ENCODE measurements around the gene CLEC4E. TPM values are rescaled to one million over a fixed set of nuclear protein-coding genes. Genes with fewer than 3 reads are reported as not detected.
A peak's percentile ranks its signal among the peaks of the same experiment; 100 is the strongest.

CLEC4E gene
- total RNA-seq, 1 donor = not detected

DNA sequence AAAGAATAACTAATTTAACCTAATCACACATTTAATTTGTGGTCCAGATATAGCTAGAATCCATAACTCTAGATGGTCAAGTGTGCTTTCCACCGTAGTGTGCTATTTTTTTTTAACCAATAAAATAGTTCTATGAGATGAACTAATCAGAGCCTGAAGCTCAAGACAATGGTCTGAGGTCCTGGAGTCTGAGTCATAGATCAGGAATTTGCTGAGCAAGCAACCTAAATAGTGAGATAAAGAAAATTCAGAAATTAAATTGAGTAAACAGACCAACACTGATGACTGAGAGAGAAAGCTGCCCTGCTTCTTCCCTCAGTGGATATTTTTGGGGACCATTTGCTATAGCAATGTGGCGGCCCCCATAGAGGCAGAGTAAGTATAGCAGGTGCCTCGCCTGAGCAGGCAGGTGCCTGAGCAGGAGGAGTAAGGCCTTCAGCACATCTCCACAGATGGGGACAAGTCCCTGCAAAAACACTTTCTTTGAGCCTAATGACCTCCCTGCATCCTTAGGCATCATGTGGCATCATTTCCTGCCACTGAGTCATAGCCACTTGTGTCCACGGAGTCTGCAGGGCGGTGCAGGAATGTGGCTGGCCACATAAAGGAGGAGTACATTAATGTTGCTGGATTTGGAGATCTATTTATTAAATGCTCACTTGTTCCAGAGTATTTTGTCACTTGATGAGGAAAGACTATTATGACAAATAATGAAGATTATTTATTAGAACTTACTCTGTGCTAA, 13.9 kb upstream of the CLEC4E start:
- TF ChIP-seq, protein P1, sequence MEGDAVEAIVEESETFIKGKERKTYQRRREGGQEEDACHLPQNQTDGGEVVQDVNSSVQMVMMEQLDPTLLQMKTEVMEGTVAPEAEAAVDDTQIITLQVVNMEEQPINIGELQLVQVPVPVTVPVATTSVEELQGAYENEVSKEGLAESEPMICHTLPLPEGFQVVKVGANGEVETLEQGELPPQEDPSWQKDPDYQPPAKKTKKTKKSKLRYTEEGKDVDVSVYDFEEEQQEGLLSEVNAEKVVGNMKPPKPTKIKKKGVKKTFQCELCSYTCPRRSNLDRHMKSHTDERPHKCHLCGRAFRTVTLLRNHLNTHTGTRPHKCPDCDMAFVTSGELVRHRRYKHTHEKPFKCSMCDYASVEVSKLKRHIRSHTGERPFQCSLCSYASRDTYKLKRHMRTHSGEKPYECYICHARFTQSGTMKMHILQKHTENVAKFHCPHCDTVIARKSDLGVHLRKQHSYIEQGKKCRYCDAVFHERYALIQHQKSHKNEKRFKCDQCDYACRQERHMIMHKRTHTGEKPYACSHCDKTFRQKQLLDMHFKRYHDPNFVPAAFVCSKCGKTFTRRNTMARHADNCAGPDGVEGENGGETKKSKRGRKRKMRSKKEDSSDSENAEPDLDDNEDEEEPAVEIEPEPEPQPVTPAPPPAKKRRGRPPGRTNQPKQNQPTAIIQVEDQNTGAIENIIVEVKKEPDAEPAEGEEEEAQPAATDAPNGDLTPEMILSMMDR (IDR thresholded peaks at IDR 0.05; ENCODE audit: insufficient read depth, low read length) = no peak
- DNase-seq (ENCODE audit: low read depth) = peak; percentile 74
- no peak overlapping the region for H3K4me3 ChIP-seq (ENCODE audit: low read depth, low read length)

DNA sequence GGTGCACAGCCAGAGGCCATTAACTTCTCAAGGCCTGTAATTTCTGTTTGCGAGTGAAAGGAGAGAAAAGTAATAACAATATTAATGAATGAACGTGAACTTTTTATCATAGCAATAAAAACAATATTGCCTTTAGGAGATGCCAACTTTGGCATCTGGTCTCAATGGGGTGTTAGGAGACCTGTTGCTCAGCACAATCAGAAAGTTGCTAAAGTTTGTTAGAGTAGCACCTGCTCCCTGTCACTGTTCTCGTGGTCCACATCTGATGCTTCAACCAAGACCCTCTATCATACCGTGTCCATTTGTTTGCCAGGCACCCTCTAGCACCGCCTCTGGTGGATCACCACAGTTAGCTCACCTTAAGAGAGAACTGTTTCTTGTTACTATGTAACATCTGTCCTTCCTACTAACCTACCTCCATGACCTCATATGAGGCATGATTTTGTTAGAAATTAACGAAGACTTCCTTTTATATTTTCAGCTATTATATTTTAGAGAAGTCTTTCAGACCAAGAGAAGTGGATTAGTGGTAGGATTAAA, 12.5 kb upstream of the CLEC4E start:
- TF ChIP-seq, protein P1 (IDR thresholded peaks at IDR 0.05; ENCODE audit: insufficient read depth, low read length) = no peak
- DNase-seq (ENCODE audit: low read depth) = no peak
- no peak overlapping the region for H3K4me3 ChIP-seq (ENCODE audit: low read depth, low read length)

GRCh38 chr12:8549381-8549780, 8.7 kb upstream of the CLEC4E start:
- H3K4me3 ChIP-seq (ENCODE audit: low read depth, low read length) = no peak overlapping the region
- peak; percentile 68 for DNase-seq (ENCODE audit: low read depth)
- TF ChIP-seq, protein P1 (IDR thresholded peaks at IDR 0.05; ENCODE audit: insufficient read depth, low read length) = no peak

DNA sequence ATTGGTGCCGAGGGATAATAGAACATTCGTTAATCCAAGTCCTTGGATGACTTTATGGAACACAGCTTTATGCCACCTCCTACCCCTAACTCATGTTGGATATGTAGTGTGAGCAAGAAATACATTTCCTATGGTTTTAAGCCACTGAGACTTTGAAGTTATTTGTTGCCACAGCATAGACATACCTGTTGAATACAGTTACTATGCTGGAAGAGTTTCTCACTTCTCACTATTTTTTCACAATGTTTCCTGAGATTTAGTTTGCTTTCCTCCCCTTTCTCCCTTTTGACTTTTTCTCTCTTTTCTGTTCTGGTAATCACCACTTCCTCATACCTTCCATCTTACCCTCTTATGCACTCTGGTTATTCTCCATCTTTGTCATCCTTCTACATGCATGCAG, 7.5 kb upstream of the CLEC4E start:
- no peak for DNase-seq (ENCODE audit: low read depth)
- H3K4me3 ChIP-seq (ENCODE audit: low read depth, low read length) = no peak overlapping the region
- TF ChIP-seq, protein P1 (IDR thresholded peaks at IDR 0.05; ENCODE audit: insufficient read depth, low read length) = no peak

GRCh38 chr12:8547645-8548044, 6.9 kb upstream of the CLEC4E start:
- TF ChIP-seq, protein P1 (IDR thresholded peaks at IDR 0.05; ENCODE audit: insufficient read depth, low read length) = no peak
- H3K4me3 ChIP-seq (ENCODE audit: low read depth, low read length) = no peak overlapping the region
- no peak for DNase-seq (ENCODE audit: low read depth)

DNA sequence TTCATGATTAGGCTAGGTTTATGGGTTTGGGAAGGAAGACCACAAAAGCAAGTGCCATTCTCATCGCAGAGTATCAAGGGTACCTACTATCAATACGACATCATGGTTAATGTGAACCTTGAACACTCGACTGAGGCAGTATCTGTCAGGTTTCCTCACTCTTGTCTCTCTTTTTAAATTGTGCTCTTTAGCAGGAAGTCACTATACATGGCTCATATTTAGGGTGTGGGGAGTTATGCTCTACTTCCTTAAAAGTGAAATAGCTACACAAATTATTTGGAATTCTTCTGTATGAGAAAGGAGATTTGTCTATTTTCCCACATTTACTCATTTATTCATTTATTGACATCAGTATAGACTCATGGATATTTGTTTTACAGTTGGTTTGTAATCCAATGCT, 5.9 kb upstream of the CLEC4E start:
- H3K4me3 ChIP-seq (ENCODE audit: low read depth, low read length) = no peak overlapping the region
- no peak for DNase-seq (ENCODE audit: low read depth)
- TF ChIP-seq, protein P1 (IDR thresholded peaks at IDR 0.05; ENCODE audit: insufficient read depth, low read length) = no peak
